Calu3 (cell line): ENCODE measurements around the gene SESN2. TPM values are rescaled to one million over a fixed set of nuclear protein-coding genes. Genes with fewer than 3 reads are reported as not detected.

Source experiments
- BruUV-seq: library from RNA; stranded (reverse); fragments of 400-500 nt; replicated peaks from 2 replicates; lab custom pipeline; 2021; lab: Mats Ljungman, UMichigan
- CTCF ChIA-PET: fragments of 300-600 bp; sonication (Branson Sonifier 250); formaldehyde crosslinking; loops from one replicate; lab custom pipeline; 2022; ENCODE audit warnings: antibody characterized with exemption; lab: Charles Lee
- DNase-seq: peaks from one replicate; pipeline ENCODE4 v3.0.0; 2022
- H3K27ac Mint-ChIP-seq: one replicate; pipeline ENCODE4 v1.8.0; 2022; ENCODE audit warnings: mixed read lengths; ENCODE audit not compliant: unreplicated experiment
- H3K27me3 Mint-ChIP-seq: one replicate; pipeline ENCODE4 v1.8.0; 2022; ENCODE audit warnings: mixed read lengths; ENCODE audit not compliant: unreplicated experiment
- H3K36me3 Mint-ChIP-seq: one replicate; pipeline ENCODE4 v1.8.0; 2022; ENCODE audit warnings: mild to moderate bottlenecking, moderate library complexity, mixed read lengths; ENCODE audit not compliant: insufficient read depth, unreplicated experiment
- H3K4me1 Mint-ChIP-seq: one replicate; pipeline ENCODE4 v1.8.0; 2022; ENCODE audit warnings: mild to moderate bottlenecking, low read depth, mixed read lengths; ENCODE audit not compliant: unreplicated experiment
- H3K4me3 Mint-ChIP-seq: one replicate; pipeline ENCODE4 v1.8.0; 2022; ENCODE audit warnings: mild to moderate bottlenecking, low read depth, moderate library complexity, mixed read lengths; ENCODE audit not compliant: unreplicated experiment
- H3K9me3 Mint-ChIP-seq: one replicate; pipeline ENCODE4 v1.8.0; 2022; ENCODE audit warnings: low read depth, mixed read lengths; ENCODE audit not compliant: unreplicated experiment
- CTCF ChIP-seq: fragments of 200-600 bp; IDR thresholded peaks from one replicate; pipeline ENCODE4 v1.8.0; 2022; ENCODE audit warnings: antibody characterized with exemption; ENCODE audit not compliant: unreplicated experiment
- intact Hi-C: fragments of 100-400 bp; cut with micrococcal nuclease; formaldehyde crosslinking; loops from one replicate; pipeline ENCODE4 v1.10.0; 2022; ENCODE audit not compliant: unreplicated experiment
- total RNA-seq: library from RNA; stranded (reverse); gene quantifications from 2 replicates; pipeline ENCODE4 v1.2.3, GENCODE V29; 2022

Gene SESN2
- total RNA-seq, 1 experiment from 2014 or later: 13.0 TPM

GRCh38 chr1:28264897-28265296, 5.6 kb downstream of the SESN2 start:
- no TSS peak for BruUV-seq
- Mint-ChIP-seq H3K27me3 (no peaks in the 10 kb centered on the region), H3K9me3 (no peaks in the 10 kb centered on the region), H3K4me3 (no peak overlapping the region), H3K27ac (no peak overlapping the region), H3K4me1 (peaks cover 10% of the 10 kb centered on the region), H3K36me3 (peaks cover 26% of the 10 kb centered on the region)
- TF ChIP-seq CTCF: no peak
- CTCF ChIA-PET: no interaction called here
- no peak for DNase-seq
- intact Hi-C loops: no loop called here

GRCh38 chr1:28265577-28265976, 6.3 kb downstream of the SESN2 start:
- DNase-seq: no peak
- intact Hi-C loops: no loop called here
- H3K4me1 Mint-ChIP-seq: peaks cover 10% of the 10 kb centered on the region
- CTCF ChIA-PET: no interaction called here
- H3K27me3 Mint-ChIP-seq: no peaks in the 10 kb centered on the region
- no peak overlapping the region for H3K27ac Mint-ChIP-seq
- no TSS peak for BruUV-seq
- H3K4me3 Mint-ChIP-seq: no peak overlapping the region
- TF ChIP-seq CTCF: no peak
- H3K9me3 Mint-ChIP-seq: no peaks in the 10 kb centered on the region
- H3K36me3 Mint-ChIP-seq: peaks cover 27% of the 10 kb centered on the region

GRCh38 chr1:28266920-28267322, 7.6 kb downstream of the SESN2 start:
- Mint-ChIP-seq H3K27me3 (no peaks in the 10 kb centered on the region), H3K4me1 (peaks cover 10% of the 10 kb centered on the region), H3K4me3 (no peak overlapping the region), H3K9me3 (no peaks in the 10 kb centered on the region), H3K36me3 (peaks cover 25% of the 10 kb centered on the region), H3K27ac (no peak overlapping the region)
- BruUV-seq: no TSS peak
- DNase-seq: no peak
- TF ChIP-seq CTCF: no peak
- intact Hi-C loops: no loop called here
- CTCF ChIA-PET: interaction anchor here (0.5 to 1.3 kb wide), 4 partner anchors 10 to 93 kb away, joined by 3 to 5 read pairs (median 4); no protein-coding TSS in a partner anchor

- no peak for DNase-seq
- Mint-ChIP-seq H3K4me3 (no peak overlapping the region), H3K27ac (no peak overlapping the region), H3K9me3 (no peaks in the 10 kb centered on the region), H3K36me3 (peaks cover 31% of the 10 kb centered on the region), H3K4me1 (peaks cover 10% of the 10 kb centered on the region), H3K27me3 (no peaks in the 10 kb centered on the region)
- CTCF ChIA-PET: interaction anchor here (0.5 to 1.3 kb wide), 2 partner anchors 9 to 19 kb away, joined by 4 to 5 read pairs; no protein-coding TSS in a partner anchor
- intact Hi-C loops: no loop called here
- no peak for TF ChIP-seq CTCF
- no TSS peak for BruUV-seq
These were observed 8.3 kb downstream of the SESN2 start for GRCh38 chr1:28267633-28268032.
